HepG2 (cell line): ENCODE results near the gene CYSRT1. TPM values are rescaled to one million over a fixed set of nuclear protein-coding genes. Genes with fewer than 3 reads are reported as not detected.

Experiments used
- E2F2 ChIP-seq: sonication (generic); formaldehyde crosslinking; IDR thresholded peaks from 2 replicates; pipeline ENCODE4 v1.4.0; 2020; ENCODE audit warnings: missing genetic modification reagents, borderline replicate concordance
- FOXO4 ChIP-seq: sonication (generic); formaldehyde crosslinking; conservative IDR thresholded peaks from 2 replicates; pipeline ENCODE4 v1.8.1; 2023; ENCODE audit warnings: missing genetic modification reagents
- FUBP1 ChIP-seq: sonication (generic); formaldehyde crosslinking; IDR thresholded peaks from 2 replicates; pipeline ENCODE4 v1.5.1; 2020; ENCODE audit warnings: missing genetic modification reagents, mild to moderate bottlenecking, borderline replicate concordance
- GABPB1 ChIP-seq: IDR thresholded peaks from 2 replicates; pipeline ENCODE4 v1.6.1; 2016; ENCODE audit warnings: mild to moderate bottlenecking, missing genetic modification reagents, moderate library complexity, missing compliant biosample characterization
- HOXA3 ChIP-seq: sonication (generic); formaldehyde crosslinking; IDR thresholded peaks from 2 replicates; pipeline ENCODE4 v1.5.0; 2020; ENCODE audit warnings: missing genetic modification reagents
- KLF6 ChIP-seq: IDR thresholded peaks from 2 replicates; pipeline ENCODE4 v1.8.0; 2016; ENCODE audit warnings: missing biosample characterization, missing genetic modification reagents
- KMT2B ChIP-seq: IDR thresholded peaks from 2 replicates; pipeline ENCODE4 v1.6.1; 2016; ENCODE audit warnings: missing genetic modification reagents, missing compliant biosample characterization
- MAFG ChIP-seq: sonication (generic); formaldehyde crosslinking; IDR thresholded peaks from 2 replicates; pipeline ENCODE4 v1.5.1; 2020; ENCODE audit warnings: mild to moderate bottlenecking, missing genetic modification reagents
- MTA3 ChIP-seq: sonication (generic); formaldehyde crosslinking; IDR thresholded peaks from 2 replicates; pipeline ENCODE4 v1.4.0; 2020; ENCODE audit warnings: missing genetic modification reagents
- PHF21A ChIP-seq: sonication (generic); formaldehyde crosslinking; IDR thresholded peaks from 2 replicates; pipeline ENCODE4 v1.5.0; 2020; ENCODE audit warnings: mild to moderate bottlenecking, missing genetic modification reagents
- RBFOX2 ChIP-seq: fragments of 200-400 bp; formaldehyde crosslinking; IDR thresholded peaks from 2 replicates; pipeline ENCODE4 v1.6.1; 2017; ENCODE audit warnings: low read depth, mild to moderate bottlenecking, low read length
- UBTF ChIP-seq: sonication (generic); formaldehyde crosslinking; IDR thresholded peaks from 2 replicates; pipeline ENCODE4 v1.4.0; 2020; ENCODE audit warnings: mild to moderate bottlenecking, missing genetic modification reagents
- YY1 ChIP-seq: IDR thresholded peaks from 2 replicates; pipeline ENCODE4 v1.6.1; 2011; ENCODE audit warnings: low read length, low read depth, moderate library complexity, mild to moderate bottlenecking; ENCODE audit not compliant: insufficient read depth, insufficient replicate concordance
- ZBTB43 ChIP-seq: sonication (generic); formaldehyde crosslinking; conservative IDR thresholded peaks from 2 replicates; pipeline ENCODE4 v1.4.0; 2020; ENCODE audit warnings: missing genetic modification reagents
- ZNF34 ChIP-seq: sonication (generic); formaldehyde crosslinking; IDR thresholded peaks from 2 replicates; pipeline ENCODE4 v1.4.0; 2020; ENCODE audit warnings: mild to moderate bottlenecking, missing genetic modification reagents, borderline replicate concordance
- ZNF451 ChIP-seq: sonication (generic); formaldehyde crosslinking; IDR thresholded peaks from 2 replicates; pipeline ENCODE4 v1.5.0; 2020; ENCODE audit warnings: mild to moderate bottlenecking, missing genetic modification reagents
- ZNF576 ChIP-seq: sonication (generic); formaldehyde crosslinking; IDR thresholded peaks from 2 replicates; pipeline ENCODE4 v1.4.0; 2020; ENCODE audit warnings: mild to moderate bottlenecking, missing genetic modification reagents
- ZNF605 ChIP-seq: sonication (generic); formaldehyde crosslinking; IDR thresholded peaks from 2 replicates; pipeline ENCODE4 v1.8.0; 2022; ENCODE audit warnings: mild to moderate bottlenecking, missing genetic modification reagents
- ZNF629 ChIP-seq: sonication (generic); formaldehyde crosslinking; conservative IDR thresholded peaks from 2 replicates; pipeline ENCODE4 v1.5.0; 2020; ENCODE audit warnings: missing genetic modification reagents
- ZSCAN21 ChIP-seq: sonication (generic); formaldehyde crosslinking; IDR thresholded peaks from 2 replicates; pipeline ENCODE4 v1.8.0; 2022; ENCODE audit warnings: mild to moderate bottlenecking, missing genetic modification reagents, moderate library complexity, borderline replicate concordance
- polyA plus RNA-seq, 8 experiments: library from polyadenylated mRNA; depleted of rRNA in 3 of 8; stranded (reverse) in 7 of 8; unstranded in 1 of 8; fragments of >200 nt; fragmentation: Illumina TruSeq in 4 of 8; extraction: Trizol in 4 of 8; gene quantifications; 2 replicates each; pipeline versions ENCODE4 v1.2.1 to v1.2.3, GENCODE V29; 2011 to 2016; ENCODE audit warnings: low read depth in 4 of 8, missing spikeins in 1 of 8, mixed read lengths in 1 of 8; ENCODE audit not compliant: insufficient read depth in 1 of 8
- total RNA-seq, 5 experiments: library from RNA; depleted of rRNA; stranded (reverse); fragments of >200 nt; fragmentation: Illumina TruSeq; extraction: Trizol; gene quantifications; 2 replicates each; pipeline ENCODE4 v1.2.3, GENCODE V29; 2016; ENCODE audit warnings: low read depth in 1 of 5

Gene CYSRT1
- total and polyA plus RNA-seq, 2 of the 13 experiments (the other 11 are each of a cell fraction or from before 2014, with no cell fraction given): 1.5 to 2.1 TPM

GRCh38 chr9:137255448-137256114 lies 30.6 kb downstream of the CYSRT1 start (continued):
- TF ChIP-seq ZBTB43 (CRISPR knock-in tag) (peak; percentile 11; the same call in 1 of the 2 replicates), ZNF605 (CRISPR knock-in tag) (0 out of 2 replicates have a peak, but pooled peaks have one; percentile 8), GABPB1 (peak; percentile 64; the same call in 1 of the 2 replicates), FOXO4 (CRISPR knock-in tag) (0 out of 2 replicates have a peak, but pooled peaks have one; percentile 70), PHF21A (CRISPR knock-in tag) (0 out of 2 replicates have a peak, but pooled peaks have one; percentile 5), UBTF (CRISPR knock-in tag) (peak; percentile 74; the same call in 1 of the 2 replicates), E2F2 (CRISPR knock-in tag) (no peak), HOXA3 (CRISPR knock-in tag) (no peak; the same call in 1 of the 2 replicates), ZNF451 (no peak), ZNF34 (no peak), ZSCAN21 (CRISPR knock-in tag) (peak; percentile 18; the same call in 1 of the 2 replicates), FUBP1 (CRISPR knock-in tag) (no peak), KMT2B (CRISPR knock-in tag) (no peak), ZNF576 (CRISPR knock-in tag) (no peak), KLF6 (CRISPR knock-in tag) (0 out of 2 replicates have a peak, but pooled peaks have one; percentile 17), RBFOX2 (peak; percentile 11; the same call in 1 of the 2 replicates), MAFG (CRISPR knock-in tag) (no peak), YY1 (peak; percentile 65), MTA3 (no peak), ZNF629 (CRISPR knock-in tag) (no peak)
